Activated CD4-positive, alpha-beta T cell treated with anti-CD3 and anti-CD28 coated beads, Interleukin-2, amount 50 U/mL, for 24 hours (primary cell): ENCODE measurements around the gene OTUB1.

Experiments
- DNase-seq, 2 donors: peaks; one replicate each; pipeline ENCODE4 v3.0.0-alpha.2; 2020; ENCODE audit warnings: low read depth in 1 of 2, low spot score in 1 of 2

The OTUB1 gene

DNA sequence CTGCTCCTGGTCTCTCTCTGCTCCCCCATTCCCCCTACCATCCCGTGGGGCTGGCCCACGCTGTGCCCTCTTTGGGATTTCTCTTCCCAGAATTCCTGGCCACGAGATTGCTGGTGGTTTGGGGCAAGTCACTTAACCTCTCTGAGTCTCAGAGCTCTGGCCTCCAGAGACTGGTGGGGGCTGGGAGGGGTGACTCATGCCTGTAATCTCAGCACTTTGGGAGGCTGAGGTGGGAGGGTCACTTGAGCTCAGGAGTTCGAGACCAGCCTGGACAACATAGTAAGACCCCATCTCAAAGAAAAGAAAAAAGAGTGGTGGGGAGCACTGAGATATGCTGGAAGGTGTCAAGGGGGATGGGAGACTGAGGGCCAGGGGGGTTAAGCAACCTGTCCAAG lies 18.3 kb downstream of the OTUB1 start:
- DNase-seq, result no peak

DNA sequence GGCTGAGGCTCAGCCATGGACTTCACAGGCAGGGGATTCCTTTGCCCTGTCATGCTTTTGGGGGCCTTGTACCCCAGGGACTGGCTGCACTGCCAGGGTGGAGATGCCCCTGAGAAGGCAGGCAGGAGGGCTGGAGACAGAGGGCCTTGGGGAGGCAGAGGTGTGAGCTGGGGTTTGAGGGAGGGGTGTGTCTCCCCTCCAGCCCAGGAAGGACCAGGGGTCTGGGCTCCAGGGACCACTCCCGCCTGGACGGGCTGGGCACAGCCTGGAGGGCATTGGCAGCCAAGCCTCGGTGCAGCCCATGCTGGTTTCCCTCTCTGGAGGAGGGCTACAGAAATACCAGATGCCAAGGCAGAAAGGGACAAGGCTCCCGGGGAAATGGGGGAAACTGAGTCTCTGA lies 19.5 kb downstream of the OTUB1 start:
- no peak for DNase-seq

DNA sequence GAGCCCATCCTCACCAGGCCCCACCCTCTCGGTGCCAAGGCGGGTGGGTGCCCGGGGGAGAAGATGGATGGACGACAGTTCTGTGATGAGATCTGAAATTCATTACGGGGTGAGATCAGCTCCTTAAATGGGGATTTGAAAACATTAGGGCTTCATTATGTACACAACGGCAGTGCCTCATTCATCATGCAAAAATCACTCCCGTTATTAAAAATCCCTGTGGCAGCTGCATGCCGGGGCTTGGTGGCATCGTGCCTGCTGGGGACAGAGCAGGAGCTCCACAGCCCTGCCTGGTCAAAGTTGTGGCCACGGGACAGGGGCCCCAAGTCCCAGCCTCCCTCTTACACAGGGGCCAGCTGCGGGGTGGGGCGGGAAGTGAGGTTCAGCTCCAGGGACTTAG lies 20.2 kb downstream of the OTUB1 start:
- DNase-seq, result no peak

DNA sequence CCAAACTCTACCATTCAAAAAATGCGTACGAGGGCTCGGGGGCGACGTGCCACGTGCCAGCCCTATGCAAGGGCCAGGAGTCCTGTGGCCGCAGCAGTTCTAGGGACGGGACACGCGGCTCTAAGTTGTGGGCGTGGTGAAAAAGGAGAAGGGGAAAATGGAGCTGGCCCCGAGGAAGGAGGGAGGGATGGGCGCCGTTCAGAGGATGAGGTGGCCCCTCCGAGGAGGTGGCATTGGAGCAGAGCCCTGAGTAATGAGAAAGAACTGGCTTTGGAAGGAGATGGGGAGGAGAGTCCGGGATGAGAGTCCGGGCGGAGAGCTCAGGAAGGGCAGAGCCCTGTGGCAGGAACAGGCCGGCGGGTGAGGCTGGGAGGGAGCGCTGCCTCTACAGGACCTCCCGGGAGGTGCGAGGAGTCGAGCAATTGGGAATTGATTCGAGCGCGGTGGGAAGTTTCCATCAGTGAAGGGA lies 21.0 kb downstream of the OTUB1 start:
- no peak for DNase-seq

- DNase-seq, result no peak
Observed at GRCh38 chr11:64007629-64008282, 21.5 kb downstream of the OTUB1 start.

DNA sequence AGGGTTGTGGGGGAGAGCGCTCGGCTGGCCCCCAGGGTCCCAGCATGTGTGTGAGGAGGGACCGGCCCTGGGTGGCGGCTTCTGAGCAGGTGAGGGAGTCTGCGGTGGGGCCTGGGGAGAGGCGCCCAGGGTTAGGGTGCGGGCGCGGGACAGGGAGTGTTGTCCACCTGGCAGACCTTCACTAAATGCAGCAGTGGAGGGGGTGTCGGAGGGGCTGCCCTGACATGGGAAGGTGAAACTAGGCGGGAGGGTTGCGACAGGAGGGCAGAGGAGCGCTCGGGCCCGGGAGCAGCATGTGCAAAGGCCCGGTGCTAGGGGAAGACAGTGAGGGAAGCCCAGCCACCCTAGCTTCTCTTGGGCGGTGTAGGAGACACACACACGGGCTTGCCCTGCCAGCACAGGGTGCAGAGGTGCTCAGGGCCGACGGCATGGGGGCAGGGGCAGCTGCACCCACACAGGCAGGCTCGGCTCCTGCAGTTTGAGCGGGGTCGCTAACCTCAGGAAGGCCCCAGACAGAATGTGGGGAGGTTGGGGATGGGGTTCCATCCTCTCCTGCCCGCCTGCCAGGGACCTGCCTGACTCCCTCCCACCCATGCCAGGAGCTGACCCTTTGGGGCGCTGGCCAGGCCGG lies 22.2 kb downstream of the OTUB1 start:
- no peak for DNase-seq

GRCh38 chr11:64008914-64009633 lies 22.8 kb downstream of the OTUB1 start:
- no peak for DNase-seq

- DNase-seq, result no peak
Observed at GRCh38 chr11:64009710-64010109, 23.5 kb downstream of the OTUB1 start.

DNA sequence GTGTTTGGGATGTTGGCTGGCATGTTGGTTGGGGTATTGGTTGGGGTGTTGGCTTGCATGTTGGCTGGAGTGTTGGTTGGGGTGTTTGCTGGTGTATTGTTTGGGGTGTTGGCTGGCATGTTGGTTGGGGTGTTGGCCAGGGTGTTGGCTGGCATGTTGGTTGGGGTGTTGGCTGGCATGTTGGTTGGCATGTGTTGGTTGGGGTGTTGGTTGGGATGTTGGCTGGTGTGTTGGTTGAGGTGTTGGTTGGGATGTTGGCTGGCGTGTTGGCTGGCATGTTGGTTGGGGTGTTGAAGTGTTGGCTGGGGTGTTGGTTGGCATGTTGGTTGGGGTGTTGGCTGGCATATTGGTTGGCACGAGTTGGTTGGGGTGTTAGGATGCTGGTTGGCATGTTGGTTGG lies 24.5 kb downstream of the OTUB1 start:
- no peak for DNase-seq

GRCh38 chr11:64011371-64011770 lies 25.1 kb downstream of the OTUB1 start:
- no peak for DNase-seq

- no peak for DNase-seq
Observed at GRCh38 chr11:64013141-64013896, 27.1 kb downstream of the OTUB1 start.

DNA sequence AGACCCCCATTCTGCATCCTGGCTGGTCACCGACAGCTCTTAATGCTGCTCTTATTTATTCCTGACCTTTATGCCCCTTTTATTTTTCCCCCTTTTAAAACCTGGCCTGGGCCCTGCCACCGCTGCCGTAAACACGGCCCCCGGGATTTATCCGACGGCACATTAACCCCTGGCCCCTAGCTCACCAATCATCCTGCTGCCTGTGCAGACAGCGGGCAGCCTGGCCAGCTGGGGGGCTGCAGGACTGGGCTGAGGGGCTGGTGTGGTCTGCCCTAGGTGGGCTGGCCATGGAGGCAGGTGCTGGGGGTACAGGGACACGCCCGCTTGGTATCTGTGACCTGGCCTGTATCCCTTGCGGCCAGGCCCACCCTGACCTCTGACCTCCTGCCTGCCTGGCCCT lies 28.1 kb downstream of the OTUB1 start:
- DNase-seq, result no peak

DNA sequence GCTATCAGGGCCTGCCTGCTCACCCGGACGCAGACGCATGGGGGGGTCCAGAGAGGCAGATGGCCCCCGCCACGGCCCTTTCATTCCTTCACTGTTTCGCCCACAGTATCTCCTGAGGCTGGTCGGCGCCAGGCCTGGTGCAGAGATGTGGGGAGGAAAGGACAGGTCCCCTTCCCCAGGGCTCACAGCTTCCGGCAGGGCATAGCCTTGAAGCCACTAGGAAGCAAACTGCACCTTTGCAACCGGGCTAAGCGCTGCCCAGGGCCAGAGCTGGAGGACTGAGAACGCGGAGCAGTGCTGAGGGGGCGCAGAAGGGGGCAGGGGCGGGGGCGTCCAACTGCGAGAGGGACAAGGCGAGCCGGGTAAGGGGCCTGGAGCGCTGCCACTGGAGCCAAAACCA lies 29.3 kb downstream of the OTUB1 start:
- DNase-seq, result no peak

DNA sequence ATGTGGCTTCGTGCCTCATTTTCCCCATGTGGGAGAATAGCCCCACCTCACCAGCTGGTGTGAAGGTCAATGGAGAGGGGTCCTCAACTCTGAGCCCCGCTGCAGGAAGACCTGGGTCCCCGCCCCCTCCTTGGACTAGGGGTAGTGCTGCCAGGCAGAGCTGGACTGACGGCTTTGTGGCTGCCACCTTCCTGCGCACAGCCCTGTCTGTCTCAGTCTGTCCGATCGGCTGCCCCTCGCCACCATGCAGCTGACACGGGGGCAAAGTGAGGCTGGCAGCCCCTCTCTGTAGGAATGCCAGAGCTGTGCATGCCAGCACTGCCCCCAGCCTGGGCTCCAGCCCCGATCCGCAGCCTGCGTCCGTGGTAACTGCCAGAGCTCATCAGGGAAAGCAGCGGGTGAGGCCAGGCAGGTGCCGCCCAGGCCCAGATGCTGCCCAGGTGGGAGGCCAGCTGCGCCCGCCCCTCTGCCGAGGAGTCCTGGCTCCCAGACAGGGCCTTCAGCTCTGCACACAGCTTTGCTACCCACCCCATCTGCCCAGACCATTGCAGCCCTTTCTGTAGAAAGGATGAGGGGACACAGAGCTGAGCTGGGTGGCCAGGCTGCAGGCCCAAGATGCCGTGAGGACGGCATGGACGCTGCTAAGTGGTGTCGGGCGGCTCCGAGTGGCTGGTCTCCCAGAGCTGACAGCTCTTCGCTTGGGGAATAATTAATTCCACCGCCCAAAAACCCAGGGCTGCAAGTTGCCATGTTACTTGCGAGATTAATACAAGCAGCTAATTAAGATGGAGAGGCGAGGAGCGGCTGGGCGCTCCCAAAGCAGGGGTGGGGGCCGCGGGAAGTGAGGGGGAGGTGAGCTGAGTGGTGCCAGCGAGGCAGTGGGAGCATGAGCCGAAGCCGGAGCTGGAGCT lies 30.0 kb downstream of the OTUB1 start:
- no peak for DNase-seq

GRCh38 chr11:64017945-64018224 lies 31.6 kb downstream of the OTUB1 start:
- DNase-seq, result no peak

DNA sequence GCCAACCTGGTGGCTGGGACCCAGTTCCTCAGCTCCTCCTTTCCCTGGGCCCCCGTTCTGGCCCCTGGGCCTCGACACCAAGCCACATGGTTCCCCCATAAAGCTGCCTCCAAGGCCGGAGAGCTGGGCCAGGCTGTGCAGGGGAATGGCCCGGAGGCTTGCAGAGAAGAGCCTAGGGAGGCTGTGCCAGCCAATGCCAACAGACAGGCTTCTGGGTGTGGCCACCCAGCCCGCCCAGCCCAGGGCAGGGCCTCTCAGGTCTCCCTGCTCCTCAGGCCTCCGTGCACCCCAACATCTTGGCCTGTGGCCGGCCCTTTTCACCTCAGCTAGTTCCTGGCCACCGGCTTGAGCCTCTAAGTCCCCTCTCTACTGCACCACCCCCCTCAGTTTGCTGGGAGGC lies 32.1 kb downstream of the OTUB1 start:
- DNase-seq, result no peak

DNA sequence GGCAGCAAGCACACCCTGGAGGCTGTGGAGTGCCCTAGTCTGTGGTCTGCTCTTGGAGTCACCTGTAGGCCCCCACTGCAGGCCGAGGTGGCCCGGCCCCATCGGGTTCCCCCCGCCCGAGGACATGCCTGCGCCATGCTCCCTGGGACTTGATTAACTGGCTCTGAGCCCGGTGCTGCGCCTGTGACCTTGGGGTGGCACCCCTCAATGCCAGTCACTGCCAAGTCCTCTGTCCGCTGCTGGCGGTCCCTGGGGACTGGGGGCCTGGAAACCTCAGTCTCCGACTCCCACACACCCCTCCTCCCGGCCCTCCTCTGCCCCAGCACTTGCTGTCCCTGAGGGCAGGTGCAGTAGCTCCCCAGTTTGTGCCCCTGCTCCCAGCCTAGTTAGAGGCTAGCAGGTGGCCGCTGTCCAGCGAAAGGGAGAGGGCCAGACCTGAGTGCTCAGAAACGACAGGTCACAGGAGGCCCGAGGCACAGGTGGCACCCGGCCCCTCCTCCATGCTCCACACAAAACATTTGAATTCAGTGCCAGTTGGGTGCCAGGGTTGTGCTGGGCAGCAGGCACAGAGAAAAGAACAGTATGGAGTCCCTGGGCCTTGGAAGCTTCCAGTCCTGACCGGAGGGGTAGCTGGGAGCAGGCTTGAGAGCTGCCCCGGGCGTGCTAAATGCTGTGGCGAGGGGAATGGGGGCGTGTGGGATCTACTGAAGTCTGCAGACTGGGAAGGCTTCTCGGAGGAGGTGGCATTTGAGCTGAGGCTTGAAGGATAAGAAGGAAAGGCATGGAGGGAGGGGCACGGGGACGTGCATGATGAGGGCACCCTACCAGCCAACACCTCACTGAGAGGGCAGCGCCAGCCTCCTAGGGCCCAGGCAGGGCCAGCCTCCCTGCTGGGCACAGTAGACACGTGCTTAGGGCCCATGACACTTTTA lies 33.1 kb downstream of the OTUB1 start:
- no peak for DNase-seq

DNA sequence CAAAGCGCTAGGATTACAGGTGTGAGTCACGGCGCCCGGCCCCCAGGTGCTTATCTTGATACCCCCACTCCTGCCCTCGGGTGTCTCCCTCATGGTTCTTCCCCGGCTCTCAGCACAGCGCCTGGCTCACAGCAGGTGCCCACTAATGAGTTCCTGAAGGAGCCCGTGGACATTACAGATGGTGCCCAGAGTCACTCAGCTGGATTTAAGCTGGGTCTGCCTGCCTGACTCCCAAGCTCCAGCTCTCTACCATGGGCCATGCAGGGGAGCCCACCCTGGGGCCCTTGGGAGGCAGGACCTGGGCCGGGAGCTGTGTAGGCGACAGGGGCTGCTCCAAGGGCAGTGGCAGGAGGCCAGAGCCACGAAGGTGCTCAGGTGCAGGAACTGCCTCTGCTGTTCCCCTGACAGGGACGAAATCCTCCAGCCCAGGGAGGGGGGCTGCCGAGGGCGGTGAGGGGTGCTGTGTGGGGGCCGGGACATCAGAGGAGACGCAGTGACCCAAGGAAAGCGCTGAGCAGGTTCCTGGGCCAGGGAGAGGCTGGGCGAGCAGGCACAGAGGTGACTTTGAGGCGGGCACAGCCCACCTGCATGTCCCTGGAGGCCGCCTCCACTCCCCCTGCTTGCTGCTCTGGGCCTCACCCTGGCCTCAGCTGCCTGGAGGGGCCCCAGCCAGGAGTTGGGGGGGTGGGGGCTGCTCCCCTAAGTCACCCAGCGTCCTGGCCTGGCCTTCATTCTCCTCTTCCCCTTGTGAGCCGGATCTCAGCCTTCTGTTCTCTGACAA lies 34.9 kb downstream of the OTUB1 start:
- DNase-seq, result no peak

DNA sequence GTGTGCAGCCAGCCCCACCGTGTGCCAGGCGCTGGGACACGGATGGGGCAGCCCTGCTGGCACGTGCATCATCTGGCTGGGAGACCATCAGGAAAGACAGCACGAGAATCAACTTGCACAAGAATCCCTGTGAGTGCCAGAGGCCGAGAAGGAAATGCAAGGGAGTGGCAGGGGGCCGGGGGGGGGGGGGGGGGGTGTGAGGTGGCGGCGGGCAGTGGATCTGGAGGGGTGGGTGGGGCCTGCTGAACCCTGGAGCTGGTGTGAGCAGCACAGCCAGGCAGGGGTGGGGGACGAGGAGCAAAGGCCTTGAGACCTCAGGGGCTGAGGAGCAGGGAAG lies 35.5 kb downstream of the OTUB1 start:
- no peak for DNase-seq
